ENCODE measurements around the gene TSPAN9. TPM values are rescaled to one million over a fixed set of nuclear protein-coding genes. Genes with fewer than 3 reads are reported as not detected.

The TSPAN9 gene
- polyA plus RNA-seq, 1 donor (not counting 4 experiments of a cell fraction or from before 2014, with no cell fraction given) = 27.5 TPM

DNA sequence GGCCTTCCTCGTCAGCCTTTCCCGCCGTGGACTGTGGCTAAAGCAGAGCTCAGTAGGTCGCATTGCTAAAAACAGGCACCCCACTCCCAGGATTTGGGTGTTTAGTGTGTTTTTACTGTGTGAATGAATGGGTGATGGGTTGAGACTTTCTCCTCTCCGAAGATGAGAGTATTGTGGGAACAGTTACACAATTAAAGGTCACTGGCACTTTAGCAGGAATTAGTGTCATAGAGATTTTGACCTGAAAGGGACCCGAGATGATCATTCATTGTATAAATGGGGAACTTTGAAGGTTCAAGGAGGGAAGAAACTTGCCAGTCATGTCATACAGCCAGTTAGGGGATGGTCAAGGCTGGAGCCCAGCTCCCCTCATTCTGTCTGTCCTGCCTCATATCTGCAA, 56.9 kb downstream of the TSPAN9 start:
- Histone ChIP-seq H3K4me1 (ENCODE audit: control insufficient read depth, extremely low read depth, insufficient read depth, low read length) (peaks cover 17% of the 10 kb centered on the region), H3K9ac (ENCODE audit: control insufficient read depth, extremely low read depth, insufficient read depth, low read length) (no peak overlapping the region), H3K27me3 (ENCODE audit: control insufficient read depth, extremely low read depth, insufficient read depth, low read length) (no peaks in the 10 kb centered on the region), H3K79me2 (ENCODE audit: control insufficient read depth, insufficient read depth, low read length) (peaks cover 7% of the 10 kb centered on the region), H3K4me2 (ENCODE audit: control insufficient read depth, extremely low read depth, insufficient read depth, low read depth, low read length) (no peak overlapping the region), H3K4me3 (ENCODE audit: control insufficient read depth in 2 of 3, extremely low read depth in 1 of 3, insufficient read depth in 2 of 3, low read depth in 1 of 3, low read length in 3 of 3) (no peak overlapping the region), H2AFZ (ENCODE audit: control insufficient read depth, low read length) (no peak overlapping the region), H3K27ac (ENCODE audit: control insufficient read depth, insufficient read depth, low read length) (no peak overlapping the region), H4K20me1 (ENCODE audit: control insufficient read depth, extremely low read depth, insufficient read depth, low read length) (peaks cover 14% of the 10 kb centered on the region), H3K9me1 (ENCODE audit: control insufficient read depth, extremely low read depth, insufficient read depth, low read length) (no peaks in the 10 kb centered on the region), H3K9me3 (ENCODE audit: control insufficient read depth, low read depth, low read length) (no peaks in the 10 kb centered on the region), H3K36me3 (ENCODE audit: control insufficient read depth in 2 of 2, extremely low read depth in 1 of 2, insufficient read depth in 2 of 2, low read length in 2 of 2) (peaks cover 0 to 4% of the 10 kb centered on the region in 2 experiments)
- dilution Hi-C loops (cut with MboI; ENCODE audit: extremely low pct_ligation_motif_present, low sequenced_read_pairs) = no loop called here
- no peak for TF ChIP-seq EZH2 (IDR thresholded peaks at IDR 0.05; ENCODE audit: low read length)
- TF ChIP-seq, protein P1, sequence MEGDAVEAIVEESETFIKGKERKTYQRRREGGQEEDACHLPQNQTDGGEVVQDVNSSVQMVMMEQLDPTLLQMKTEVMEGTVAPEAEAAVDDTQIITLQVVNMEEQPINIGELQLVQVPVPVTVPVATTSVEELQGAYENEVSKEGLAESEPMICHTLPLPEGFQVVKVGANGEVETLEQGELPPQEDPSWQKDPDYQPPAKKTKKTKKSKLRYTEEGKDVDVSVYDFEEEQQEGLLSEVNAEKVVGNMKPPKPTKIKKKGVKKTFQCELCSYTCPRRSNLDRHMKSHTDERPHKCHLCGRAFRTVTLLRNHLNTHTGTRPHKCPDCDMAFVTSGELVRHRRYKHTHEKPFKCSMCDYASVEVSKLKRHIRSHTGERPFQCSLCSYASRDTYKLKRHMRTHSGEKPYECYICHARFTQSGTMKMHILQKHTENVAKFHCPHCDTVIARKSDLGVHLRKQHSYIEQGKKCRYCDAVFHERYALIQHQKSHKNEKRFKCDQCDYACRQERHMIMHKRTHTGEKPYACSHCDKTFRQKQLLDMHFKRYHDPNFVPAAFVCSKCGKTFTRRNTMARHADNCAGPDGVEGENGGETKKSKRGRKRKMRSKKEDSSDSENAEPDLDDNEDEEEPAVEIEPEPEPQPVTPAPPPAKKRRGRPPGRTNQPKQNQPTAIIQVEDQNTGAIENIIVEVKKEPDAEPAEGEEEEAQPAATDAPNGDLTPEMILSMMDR (optimal IDR thresholded peaks at IDR 0.05 in 1 of 3, IDR thresholded peaks at IDR 0.05 in 1 of 3, conservative IDR thresholded peaks at IDR 0.05 in 1 of 3; ENCODE audit: extremely low read depth in 1 of 3, insufficient read depth in 2 of 3, low read length in 3 of 3) = no peak
- FAIRE-seq = no peak
- no peak for DNase-seq (ENCODE audit: low read depth, low spot score)

GRCh38 chr12:3134526-3135135, 57.5 kb downstream of the TSPAN9 start:
- H3K27ac ChIP-seq (ENCODE audit: control insufficient read depth, insufficient read depth, low read length) = no peak overlapping the region
- dilution Hi-C loops (cut with MboI; ENCODE audit: extremely low pct_ligation_motif_present, low sequenced_read_pairs) = no loop called here

More at GRCh38 chr12:3134526-3135135, 57.5 kb downstream of the TSPAN9 start:
- Histone ChIP-seq H3K9me3 (ENCODE audit: control insufficient read depth, low read depth, low read length) (no peaks in the 10 kb centered on the region), H3K9me1 (ENCODE audit: control insufficient read depth, extremely low read depth, insufficient read depth, low read length) (no peaks in the 10 kb centered on the region), H3K79me2 (ENCODE audit: control insufficient read depth, insufficient read depth, low read length) (peaks cover 7% of the 10 kb centered on the region), H3K27me3 (ENCODE audit: control insufficient read depth, extremely low read depth, insufficient read depth, low read length) (no peaks in the 10 kb centered on the region), H4K20me1 (ENCODE audit: control insufficient read depth, extremely low read depth, insufficient read depth, low read length) (peaks cover 14% of the 10 kb centered on the region), H2AFZ (ENCODE audit: control insufficient read depth, low read length) (no peak overlapping the region), H3K9ac (ENCODE audit: control insufficient read depth, extremely low read depth, insufficient read depth, low read length) (no peak overlapping the region), H3K36me3 (ENCODE audit: control insufficient read depth in 2 of 2, extremely low read depth in 1 of 2, insufficient read depth in 2 of 2, low read length in 2 of 2) (peaks cover 0 to 4% of the 10 kb centered on the region in 2 experiments), H3K4me1 (ENCODE audit: control insufficient read depth, extremely low read depth, insufficient read depth, low read length) (peaks cover 13% of the 10 kb centered on the region), H3K4me2 (ENCODE audit: control insufficient read depth, extremely low read depth, insufficient read depth, low read depth, low read length) (no peak overlapping the region), H3K4me3 (ENCODE audit: control insufficient read depth in 2 of 3, extremely low read depth in 1 of 3, insufficient read depth in 2 of 3, low read depth in 1 of 3, low read length in 3 of 3) (no peak overlapping the region)
- DNase-seq (ENCODE audit: low read depth, low spot score) (no peak), FAIRE-seq (no peak)
- no peak for TF ChIP-seq EZH2 (IDR thresholded peaks at IDR 0.05; ENCODE audit: low read length)
- TF ChIP-seq, protein P1 (optimal IDR thresholded peaks at IDR 0.05 in 1 of 3, IDR thresholded peaks at IDR 0.05 in 1 of 3, conservative IDR thresholded peaks at IDR 0.05 in 1 of 3; ENCODE audit: extremely low read depth in 1 of 3, insufficient read depth in 2 of 3, low read length in 3 of 3) = no peak
